ENCODE results near the gene PASK. TPM values are rescaled to one million over a fixed set of nuclear protein-coding genes. Genes with fewer than 3 reads are reported as not detected.

The PASK gene
- total RNA-seq, 8 experiments from 2014 or later = 1.8 to 21.1 (median 11.0) TPM

DNA sequence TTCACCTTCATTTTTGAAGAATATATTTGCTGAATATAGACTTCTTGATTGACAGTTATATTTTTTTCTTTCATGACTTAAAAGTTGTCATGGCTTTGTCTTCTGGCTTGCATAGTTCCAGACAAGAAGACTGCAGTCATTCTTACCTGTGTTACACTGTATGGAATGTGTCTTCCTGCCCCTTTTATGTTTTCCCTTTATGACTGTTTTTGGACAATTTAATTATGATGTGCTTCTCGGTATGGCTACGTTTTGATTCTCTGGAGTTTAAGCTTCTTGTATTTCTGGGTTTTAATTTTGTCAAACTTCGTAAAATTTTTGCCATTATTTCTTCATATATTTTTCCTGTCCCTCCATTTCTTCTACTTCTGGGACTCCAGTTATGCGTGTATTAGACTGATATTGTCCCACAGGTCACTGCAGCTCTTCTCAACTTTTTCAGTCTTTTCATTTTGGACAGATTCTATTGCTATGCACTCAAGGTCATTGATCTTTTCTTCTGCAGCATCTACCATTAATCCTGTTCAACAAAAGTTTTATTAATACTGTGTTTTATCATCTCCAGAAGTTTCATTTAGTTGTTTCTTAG is 64.3 kb downstream of the PASK start:
- H3K4me3 ChIP-seq = no peak overlapping the region
- 83 to 100% (median 93%) methylated on average over 1 to 4 of the region's 4 CpGs for WGBS, 10 experiments
- in situ Hi-C loops (cut with MboI; ENCODE audit: low pct_unique_long_range_greater_than_20kb in 2 of 9, low sequenced_read_pairs in 9 of 9, unreplicated experiment in 9 of 9) = no loop called here
- H3K4me1 ChIP-seq (replicated peaks in 1 of 2) = no peaks in the 10 kb centered on the region
- no peak overlapping the region for H3K27ac ChIP-seq
- no peak for ATAC-seq (replicated peaks in 6 of 8)

DNA sequence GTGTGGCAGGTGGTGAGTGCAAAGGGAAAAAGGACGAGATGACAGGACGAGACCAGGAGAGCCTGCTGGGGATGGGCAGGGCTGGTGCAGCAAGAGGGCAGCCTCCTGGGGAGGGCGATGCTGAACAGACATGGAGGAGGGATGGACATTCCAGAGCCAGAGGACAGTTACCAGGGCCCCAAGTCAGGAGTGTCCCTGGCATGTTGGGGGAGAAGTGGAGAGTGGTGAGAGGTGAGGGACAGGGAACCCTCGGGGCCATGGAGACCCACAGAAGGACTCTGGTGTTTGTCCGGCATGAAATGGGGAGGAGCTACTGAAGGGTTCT is 66.2 kb downstream of the PASK start:
- in situ Hi-C loops (cut with MboI; ENCODE audit: low pct_unique_long_range_greater_than_20kb in 2 of 9, low sequenced_read_pairs in 9 of 9, unreplicated experiment in 9 of 9) = no loop called here
- no peak for ATAC-seq (replicated peaks in 6 of 8)
- Histone ChIP-seq H3K4me1 (replicated peaks in 1 of 2) (no peaks in the 10 kb centered on the region), H3K27ac (no peak overlapping the region), H3K4me3 (no peak overlapping the region)
- 20 to 90% (median 79%) methylated on average over 1 to 5 of the region's 5 CpGs; no CpG with 5 or more reads in 5 of the 10 experiments for WGBS, 10 experiments

DNA sequence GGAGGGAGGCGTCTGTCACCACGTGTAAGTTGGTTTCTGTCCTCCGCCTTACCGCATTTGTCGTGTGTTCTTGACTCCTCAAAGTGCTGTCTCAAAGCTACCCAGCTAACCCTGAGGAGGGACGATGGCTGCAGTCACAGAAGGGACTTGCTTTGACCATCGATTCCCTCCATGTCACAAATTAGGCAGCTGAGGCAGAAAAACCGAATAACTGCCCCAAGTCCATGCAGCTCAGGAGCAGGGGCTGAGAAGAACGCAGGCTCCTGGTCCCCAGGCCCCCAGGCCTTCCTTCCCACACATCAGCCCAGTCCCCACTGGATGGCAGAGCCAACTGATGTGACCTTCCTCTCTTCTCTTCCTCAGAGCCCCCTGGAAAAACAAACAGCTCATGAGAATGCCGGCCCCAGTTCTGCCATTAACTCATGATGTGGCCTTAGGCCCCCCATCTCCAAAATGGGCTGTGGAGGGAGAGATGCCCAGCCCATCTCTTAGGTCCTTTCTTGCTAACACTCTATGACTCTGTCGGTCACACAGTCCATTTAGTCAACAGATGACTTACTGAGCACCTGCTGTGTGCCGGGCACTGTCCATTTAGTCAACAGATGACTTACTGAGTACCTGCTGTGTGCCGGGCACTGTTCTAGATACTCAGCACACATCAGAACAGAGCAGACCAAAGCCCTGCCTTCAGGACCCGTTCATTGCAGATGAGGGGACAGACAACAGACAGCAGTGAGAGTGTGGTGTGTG is 66.8 kb downstream of the PASK start:
- in situ Hi-C loops (cut with MboI; ENCODE audit: low pct_unique_long_range_greater_than_20kb in 2 of 9, low sequenced_read_pairs in 9 of 9, unreplicated experiment in 9 of 9) = no loop called here
- ATAC-seq (replicated peaks in 6 of 8) = no peak
- 20 to 100% (median 90%) methylated on average over 1 to 7 of the region's 14 CpGs; no CpG with 5 or more reads in 2 of the 10 experiments for WGBS, 10 experiments
- Histone ChIP-seq H3K4me3 (no peak overlapping the region), H3K4me1 (replicated peaks in 1 of 2) (no peaks in the 10 kb centered on the region), H3K27ac (no peak overlapping the region)

DNA sequence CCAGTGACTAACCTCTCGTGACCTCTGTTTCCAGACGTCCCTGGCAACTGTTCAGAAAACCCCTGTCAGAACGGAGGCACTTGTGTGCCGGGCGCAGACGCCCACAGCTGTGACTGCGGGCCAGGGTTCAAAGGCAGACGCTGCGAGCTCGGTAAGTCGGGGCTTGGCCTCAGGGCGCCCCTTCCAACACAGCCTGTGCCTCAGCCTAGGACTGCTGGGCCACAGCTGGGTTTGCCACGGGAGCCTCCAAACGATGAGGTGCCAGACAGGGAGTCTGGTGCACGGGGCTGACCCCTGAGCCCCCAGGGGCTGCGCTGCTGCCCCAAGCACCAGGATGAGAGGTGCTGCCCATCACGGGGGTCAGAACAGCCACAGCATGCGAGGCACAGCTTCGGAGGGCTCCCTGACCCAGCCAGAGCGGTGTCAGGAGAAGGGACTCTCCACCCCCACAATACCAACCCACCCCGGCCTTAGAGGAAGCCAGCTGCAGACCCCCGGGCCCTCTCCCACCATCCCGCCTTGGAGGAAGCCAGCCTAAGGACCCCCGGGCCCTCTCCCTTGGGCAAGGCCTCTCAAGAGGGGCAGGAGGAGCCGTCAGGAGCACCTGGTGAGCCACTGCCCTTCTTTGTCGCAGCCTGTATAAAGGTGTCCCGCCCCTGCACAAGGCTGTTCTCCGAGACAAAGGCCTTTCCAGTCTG is 67.5 kb downstream of the PASK start:
- ATAC-seq (replicated peaks in 6 of 8) = peak in 2 of 8 experiments; percentile 15
- Histone ChIP-seq H3K4me1 (replicated peaks in 1 of 2) (no peaks in the 10 kb centered on the region), H3K27ac (no peak overlapping the region), H3K4me3 (no peak overlapping the region)
- WGBS, 10 experiments = 60 to 100% (median 70%) methylated on average over 1 to 13 of the region's 28 CpGs; no CpG with 5 or more reads in 5 of the 10 experiments
- in situ Hi-C loops (cut with MboI; ENCODE audit: low pct_unique_long_range_greater_than_20kb in 2 of 9, low sequenced_read_pairs in 9 of 9, unreplicated experiment in 9 of 9) = no loop called here

DNA sequence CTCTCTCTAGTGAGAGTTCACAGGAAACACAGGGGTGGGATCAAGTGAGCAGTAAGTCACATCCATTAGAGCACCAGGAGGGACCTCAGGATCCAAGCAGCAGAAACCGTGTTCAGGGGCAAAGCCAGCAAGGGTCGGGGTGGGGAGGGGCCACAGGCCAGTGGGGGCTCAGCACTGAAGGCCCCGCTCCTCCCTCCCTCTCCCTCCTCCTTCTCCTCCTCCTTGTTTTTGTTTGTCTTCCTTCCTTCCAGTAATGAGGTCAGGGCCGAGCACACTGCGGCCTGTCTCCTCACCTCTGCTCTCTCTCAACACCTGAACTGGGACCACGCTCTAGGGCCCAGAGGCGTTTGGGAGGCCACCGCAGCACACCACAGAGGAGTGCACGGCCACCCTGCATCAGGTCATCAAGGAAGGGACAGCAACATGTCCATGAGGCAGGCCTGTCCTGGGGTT is 68.1 kb downstream of the PASK start:
- WGBS, 10 experiments = 50 to 100% (median 90%) methylated on average over 1 to 3 of the region's 9 CpGs; no CpG with 5 or more reads in 6 of the 10 experiments

DNA sequence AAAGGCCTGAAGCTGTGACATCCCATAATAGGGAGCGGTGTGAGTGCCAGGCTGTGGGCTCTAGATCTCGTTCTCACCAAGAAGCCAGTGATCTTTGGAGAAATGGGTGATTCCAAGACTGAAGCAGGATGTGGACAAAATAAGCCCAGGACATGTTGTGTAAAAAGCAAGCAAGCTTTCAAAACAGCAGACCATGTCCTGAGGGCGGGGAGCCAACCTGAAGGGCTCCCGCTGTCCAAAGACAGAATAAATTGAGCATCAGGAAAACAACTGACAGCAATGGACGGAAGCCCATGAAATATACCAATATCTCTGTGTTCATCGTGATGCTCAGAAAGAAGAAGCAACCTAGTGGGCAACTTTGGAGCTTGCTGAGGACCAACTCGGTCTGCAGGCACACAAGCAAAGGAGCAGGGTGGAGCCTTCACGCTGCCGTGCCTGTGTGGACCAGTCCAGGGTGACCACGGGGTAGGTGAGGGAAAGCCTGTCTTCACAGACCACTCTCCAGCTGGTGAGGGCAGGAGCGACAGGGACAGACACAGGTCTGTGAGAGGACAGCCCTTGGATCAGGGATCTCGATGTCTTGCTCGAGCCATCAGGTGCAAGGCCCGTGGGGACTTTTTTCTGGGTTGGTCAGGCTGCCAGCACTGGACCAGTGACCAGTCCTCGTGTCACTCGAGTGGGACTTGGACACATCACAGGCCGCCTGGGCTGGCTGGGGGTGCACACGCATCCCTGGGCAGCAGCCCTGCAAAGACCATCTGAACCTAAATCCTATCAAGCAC is 68.7 kb downstream of the PASK start:
- WGBS, 10 experiments = 0 to 100% (median 81%) methylated on average over 1 to 7 of the region's 18 CpGs
- in situ Hi-C loops (cut with MboI; ENCODE audit: low pct_unique_long_range_greater_than_20kb in 2 of 9, low sequenced_read_pairs in 9 of 9, unreplicated experiment in 9 of 9) = no loop called here

More for the DNA sequence above, 68.1 kb downstream of the PASK start:
- no peak overlapping the region for H3K4me3 ChIP-seq
- in situ Hi-C loops (cut with MboI; ENCODE audit: low pct_unique_long_range_greater_than_20kb in 2 of 9, low sequenced_read_pairs in 9 of 9, unreplicated experiment in 9 of 9) = no loop called here
- H3K27ac ChIP-seq = no peak overlapping the region
- no peaks in the 10 kb centered on the region for H3K4me1 ChIP-seq (replicated peaks in 1 of 2)
- peak in 2 of 8 experiments; percentile 6 to 7 for ATAC-seq (replicated peaks in 6 of 8)

DNA sequence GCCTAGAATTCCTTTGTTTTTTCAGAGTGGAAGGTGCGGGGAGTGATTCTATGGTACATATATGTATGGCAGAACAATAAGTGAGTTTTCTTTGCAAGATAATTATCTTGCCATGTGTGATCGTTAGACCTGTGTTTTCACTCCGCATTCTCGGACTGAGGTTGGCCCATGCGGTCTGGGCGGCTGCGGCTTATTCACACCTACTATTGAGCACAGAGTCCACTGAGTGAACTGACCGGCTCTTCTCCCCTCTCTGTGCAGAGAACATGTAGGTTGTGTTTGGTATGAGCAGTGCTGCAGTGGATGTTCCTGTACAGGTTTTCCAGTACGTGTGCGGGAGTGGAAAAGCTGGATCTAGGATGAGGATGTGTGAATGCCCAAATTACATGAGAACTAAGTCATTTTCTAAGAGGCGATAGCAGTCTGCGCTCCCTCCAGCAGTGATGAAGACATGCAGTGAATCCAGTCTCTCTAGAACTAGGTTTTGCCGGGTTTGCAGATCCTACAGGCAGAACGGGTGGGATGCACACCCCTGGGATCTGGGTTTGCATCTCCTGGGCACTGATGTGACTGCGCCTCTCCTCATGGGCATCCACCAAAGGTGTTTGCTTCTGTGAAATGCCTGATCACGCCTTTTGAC is 74.3 kb downstream of the PASK start:
- no peak for ATAC-seq (replicated peaks in 6 of 8)
- Histone ChIP-seq H3K4me1 (replicated peaks in 1 of 2) (no peaks in the 10 kb centered on the region), H3K27ac (no peak overlapping the region), H3K4me3 (no peak overlapping the region)
- in situ Hi-C loops (cut with MboI; ENCODE audit: low pct_unique_long_range_greater_than_20kb in 2 of 9, low sequenced_read_pairs in 9 of 9, unreplicated experiment in 9 of 9) = no loop called here
- 60 to 100% (median 91%) methylated on average over 1 to 13 of the region's 16 CpGs for WGBS, 10 experiments

More for the DNA sequence above, 68.7 kb downstream of the PASK start:
- H3K4me1 ChIP-seq (replicated peaks in 1 of 2) = no peaks in the 10 kb centered on the region
- H3K27ac ChIP-seq = no peak overlapping the region
- no peak overlapping the region for H3K4me3 ChIP-seq
- ATAC-seq (replicated peaks in 6 of 8) = no peak

DNA sequence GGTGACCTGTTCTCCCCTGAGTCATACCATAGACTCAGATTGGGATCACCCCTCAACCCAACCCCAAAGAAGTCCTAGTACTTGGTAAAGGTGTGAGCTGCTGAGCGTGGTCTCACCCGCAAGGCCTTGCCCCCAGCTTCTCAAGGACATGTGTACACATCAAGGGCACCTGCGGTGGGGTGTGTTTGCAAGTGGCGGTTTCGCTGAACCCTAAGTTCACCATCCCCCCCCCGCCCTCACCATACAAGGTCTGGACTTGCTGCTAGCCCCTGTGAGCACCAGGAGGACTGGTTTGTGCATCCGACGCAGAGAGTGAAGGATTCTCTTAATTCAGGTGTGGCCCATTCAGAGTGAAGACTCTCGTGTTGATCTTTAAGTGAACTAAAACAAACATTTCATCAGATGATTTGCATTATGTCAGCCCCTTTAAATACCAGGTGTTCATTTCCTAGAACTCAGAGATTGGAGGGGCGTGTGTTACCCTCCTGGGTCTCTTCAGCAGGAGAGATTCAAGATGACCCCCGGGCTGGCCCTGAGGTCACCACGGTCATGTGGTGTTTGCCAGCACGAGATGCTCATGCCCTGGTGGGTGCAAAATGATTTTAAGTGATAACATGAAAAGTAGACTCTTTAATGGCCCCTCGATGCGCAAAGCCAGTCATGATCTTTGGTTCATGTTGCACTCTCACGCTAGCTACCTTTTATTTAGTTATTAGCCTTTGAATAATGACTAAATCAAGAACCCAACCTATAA is 75.0 kb downstream of the PASK start:
- in situ Hi-C loops (cut with MboI; ENCODE audit: low pct_unique_long_range_greater_than_20kb in 2 of 9, low sequenced_read_pairs in 9 of 9, unreplicated experiment in 9 of 9) = no loop called here
- WGBS, 10 experiments = 40 to 100% (median 96%) methylated on average over 1 to 14 of the region's 16 CpGs; no CpG with 5 or more reads in 2 of the 10 experiments
- no peak overlapping the region for H3K4me3 ChIP-seq
- no peaks in the 10 kb centered on the region for H3K4me1 ChIP-seq (replicated peaks in 1 of 2)
- no peak overlapping the region for H3K27ac ChIP-seq
- no peak for ATAC-seq (replicated peaks in 6 of 8)

DNA sequence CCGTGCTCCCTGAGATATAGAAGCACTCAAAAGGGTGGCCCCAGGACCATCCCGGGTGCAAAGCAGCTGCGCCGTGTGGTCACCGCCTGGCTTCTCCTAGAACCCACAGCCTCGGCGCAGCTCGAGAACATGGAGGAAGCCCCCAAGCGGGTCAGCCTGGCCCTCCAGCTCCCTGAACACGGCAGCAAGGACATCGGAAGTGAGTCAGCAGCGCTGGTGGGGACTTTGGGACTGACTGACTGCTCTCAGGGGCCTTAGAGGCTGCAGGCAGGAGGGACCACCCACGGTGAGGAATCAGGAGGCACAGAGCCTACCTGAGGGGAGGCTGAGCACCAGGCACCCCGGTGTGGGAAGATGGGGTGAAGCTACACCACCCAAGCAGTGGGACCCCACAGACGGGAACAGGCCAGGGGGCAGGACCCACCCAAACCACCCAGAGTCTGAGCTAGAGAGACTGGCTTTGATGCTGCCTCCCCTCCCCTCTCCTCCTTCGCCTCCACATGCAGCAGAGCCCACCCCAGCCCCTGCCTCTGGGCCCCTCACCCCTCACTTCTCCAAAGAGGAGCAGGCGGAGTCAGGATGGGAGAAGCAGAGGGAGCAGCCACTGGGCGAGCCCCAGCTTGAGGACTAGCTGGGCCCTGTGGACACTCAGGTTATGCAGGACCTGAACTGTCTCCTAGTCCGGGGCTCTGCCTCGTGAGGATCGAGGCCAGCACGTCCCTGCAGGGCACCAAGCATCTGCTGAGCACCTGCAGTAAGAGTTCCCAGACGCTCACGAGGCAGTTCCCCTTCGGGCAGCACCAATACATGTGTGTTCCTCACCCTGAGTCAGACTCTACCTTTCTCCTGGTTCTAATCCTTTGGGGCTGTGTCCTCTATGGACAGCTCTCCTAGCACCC is 75.9 kb downstream of the PASK start:
- Histone ChIP-seq H3K4me3 (no peak overlapping the region), H3K4me1 (replicated peaks in 1 of 2) (no peaks in the 10 kb centered on the region), H3K27ac (no peak overlapping the region)
- ATAC-seq (replicated peaks in 6 of 8) = peak in 3 of 8 experiments; percentile 3 to 51 (median 10)
- in situ Hi-C loops (cut with MboI; ENCODE audit: low pct_unique_long_range_greater_than_20kb in 2 of 9, low sequenced_read_pairs in 9 of 9, unreplicated experiment in 9 of 9) = no loop called here
- 68 to 77% (median 72%) methylated on average over 3 to 11 of the region's 25 CpGs; no CpG with 5 or more reads in 6 of the 10 experiments for WGBS, 10 experiments

DNA sequence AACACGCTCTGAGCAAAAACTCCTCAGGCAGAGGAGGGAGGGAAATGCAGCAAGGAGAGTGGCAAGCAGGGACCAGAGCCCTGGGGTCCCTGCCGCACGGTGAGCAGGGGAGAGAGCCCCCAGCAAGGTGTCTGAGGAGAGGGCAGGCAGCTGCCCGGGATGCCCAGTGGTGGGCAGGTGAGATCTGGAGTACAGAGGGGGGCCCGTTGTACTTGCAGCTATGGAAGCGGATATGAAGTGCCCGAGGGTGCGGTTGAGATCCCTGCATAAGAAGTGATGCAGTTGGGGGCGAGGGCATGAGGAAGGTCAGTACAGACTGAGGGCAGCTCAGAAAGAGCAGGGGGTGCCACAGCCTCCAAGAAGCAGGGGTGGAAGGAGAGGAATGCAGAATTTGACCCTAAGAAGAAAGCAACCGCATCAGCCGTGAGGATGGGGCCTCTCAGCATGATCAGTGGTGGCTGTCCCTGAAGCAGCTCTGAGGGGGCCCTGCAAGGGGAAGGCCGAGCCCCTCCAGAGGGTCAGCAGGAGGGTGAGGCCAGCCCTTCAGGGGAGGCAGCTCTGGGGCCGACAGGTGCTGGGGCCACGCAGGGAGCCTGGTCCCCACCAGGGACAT is 76.6 kb downstream of the PASK start:
- Histone ChIP-seq H3K4me3 (no peak overlapping the region), H3K27ac (no peak overlapping the region), H3K4me1 (replicated peaks in 1 of 2) (no peaks in the 10 kb centered on the region)
- in situ Hi-C loops (cut with MboI; ENCODE audit: low pct_unique_long_range_greater_than_20kb in 2 of 9, low sequenced_read_pairs in 9 of 9, unreplicated experiment in 9 of 9) = no loop called here
- ATAC-seq (replicated peaks in 6 of 8) = peak in 1 of 8 experiments; percentile 13
- 40 to 100% (median 80%) methylated on average over 1 to 8 of the region's 14 CpGs; no CpG with 5 or more reads in 4 of the 10 experiments for WGBS, 10 experiments

DNA sequence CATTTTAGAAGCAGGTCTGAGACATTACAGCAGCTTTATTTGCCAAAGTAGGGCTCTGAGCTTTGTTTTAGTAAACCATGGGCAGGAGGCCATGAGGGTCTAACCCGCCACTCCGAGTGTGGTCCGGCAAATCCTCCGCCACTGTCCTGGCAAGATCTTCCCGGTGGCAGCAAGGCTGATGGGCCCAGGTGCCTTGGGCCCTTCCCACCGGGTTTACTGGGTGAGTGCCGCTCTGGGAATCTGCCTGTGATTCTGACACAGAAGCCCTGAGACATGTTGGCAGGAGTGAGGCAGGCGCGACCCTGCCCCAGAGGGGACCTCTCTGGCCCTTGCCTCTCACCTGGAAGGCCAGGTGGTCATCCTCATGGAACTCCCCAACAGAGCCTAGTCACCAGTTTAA is 77.1 kb downstream of the PASK start:
- H3K27ac ChIP-seq = no peak overlapping the region
- in situ Hi-C loops (cut with MboI; ENCODE audit: low pct_unique_long_range_greater_than_20kb in 2 of 9, low sequenced_read_pairs in 9 of 9, unreplicated experiment in 9 of 9) = no loop called here
- WGBS, 10 experiments = 80 to 100% (median 95%) methylated on average over 2 to 4 of the region's 9 CpGs; no CpG with 5 or more reads in 7 of the 10 experiments
- ATAC-seq (replicated peaks in 6 of 8) = no peak
- no peak overlapping the region for H3K4me3 ChIP-seq
- no peaks in the 10 kb centered on the region for H3K4me1 ChIP-seq (replicated peaks in 1 of 2)

Data from motor neuron (in vitro differentiated cells).